ENCODE data around the gene ZNF575.

DNA sequence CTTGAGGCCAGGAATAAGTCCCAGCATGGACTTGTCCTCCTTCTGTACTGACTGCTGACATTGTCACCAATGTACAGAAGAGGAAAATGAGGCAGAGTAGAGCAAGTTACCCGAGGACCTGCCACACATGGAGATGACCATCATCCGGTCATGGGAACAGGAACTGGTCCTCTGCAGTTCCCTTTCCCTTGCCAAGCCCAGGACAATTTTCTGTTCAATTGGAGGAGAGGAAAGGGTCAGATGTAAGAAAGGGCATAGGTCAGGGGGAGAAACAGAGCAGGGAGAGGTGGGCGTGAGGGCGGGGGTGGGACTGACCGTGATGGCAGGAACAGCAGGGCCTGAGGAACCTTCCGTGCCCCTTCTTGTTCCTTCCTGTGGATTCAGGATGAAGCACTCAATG lies 47.0 kb upstream of the ZNF575 start:
- TF ChIP-seq, protein P1, sequence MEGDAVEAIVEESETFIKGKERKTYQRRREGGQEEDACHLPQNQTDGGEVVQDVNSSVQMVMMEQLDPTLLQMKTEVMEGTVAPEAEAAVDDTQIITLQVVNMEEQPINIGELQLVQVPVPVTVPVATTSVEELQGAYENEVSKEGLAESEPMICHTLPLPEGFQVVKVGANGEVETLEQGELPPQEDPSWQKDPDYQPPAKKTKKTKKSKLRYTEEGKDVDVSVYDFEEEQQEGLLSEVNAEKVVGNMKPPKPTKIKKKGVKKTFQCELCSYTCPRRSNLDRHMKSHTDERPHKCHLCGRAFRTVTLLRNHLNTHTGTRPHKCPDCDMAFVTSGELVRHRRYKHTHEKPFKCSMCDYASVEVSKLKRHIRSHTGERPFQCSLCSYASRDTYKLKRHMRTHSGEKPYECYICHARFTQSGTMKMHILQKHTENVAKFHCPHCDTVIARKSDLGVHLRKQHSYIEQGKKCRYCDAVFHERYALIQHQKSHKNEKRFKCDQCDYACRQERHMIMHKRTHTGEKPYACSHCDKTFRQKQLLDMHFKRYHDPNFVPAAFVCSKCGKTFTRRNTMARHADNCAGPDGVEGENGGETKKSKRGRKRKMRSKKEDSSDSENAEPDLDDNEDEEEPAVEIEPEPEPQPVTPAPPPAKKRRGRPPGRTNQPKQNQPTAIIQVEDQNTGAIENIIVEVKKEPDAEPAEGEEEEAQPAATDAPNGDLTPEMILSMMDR (IDR thresholded peaks at IDR 0.05; ENCODE audit: poor library complexity, severe bottlenecking), result no peak
- no peak for TF ChIP-seq POLR2AphosphoS5 (IDR thresholded peaks at IDR 0.05)
- TF ChIP-seq MXI1 (conservative IDR thresholded peaks at IDR 0.05; ENCODE audit: poor library complexity, severe bottlenecking), result no peak
- no peak for TF ChIP-seq SMC3 (conservative IDR thresholded peaks at IDR 0.05; ENCODE audit: poor library complexity)
- TF ChIP-seq EZH2 (IDR thresholded peaks at IDR 0.05; ENCODE audit: borderline replicate concordance, insufficient read depth, low read length, poor library complexity, severe bottlenecking), result no peak
